ENCODE results near the gene SLC22A25. TPM values are rescaled to one million over a fixed set of nuclear protein-coding genes. Genes with fewer than 3 reads are reported as not detected.

Gene SLC22A25
- not detected for total RNA-seq

GRCh38 chr11:63243533-63243932 lies at the start of gene SLC22A25:
Gene SLC22A25 (minus strand): TSS chr11:63243599. CDS start chr11:63229652, 13,947 bp downstream.

Other genes with a start within 250 kb of the SLC22A25 start
- 10.3 TPM for gene SLC22A8, start 227.8 kb downstream of the SLC22A25 start, total RNA-seq
- gene SLC22A24, start 99.4 kb downstream of the SLC22A25 start, total RNA-seq, result 0.88 TPM
- not detected for gene SLC22A9, start 126.2 kb upstream of the SLC22A25 start, total RNA-seq
- 2.0 TPM for gene PLAAT5, start 247.6 kb upstream of the SLC22A25 start, total RNA-seq

All from metanephros (tissue), 1 donor.